ENCODE measurements around the gene ADAM12. TPM values are rescaled to one million over a fixed set of nuclear protein-coding genes. Genes with fewer than 3 reads are reported as not detected.

ADAM12 gene
- total RNA-seq, 2 donors from 2014 or later, result under 0.01 to 0.52 TPM

DNA sequence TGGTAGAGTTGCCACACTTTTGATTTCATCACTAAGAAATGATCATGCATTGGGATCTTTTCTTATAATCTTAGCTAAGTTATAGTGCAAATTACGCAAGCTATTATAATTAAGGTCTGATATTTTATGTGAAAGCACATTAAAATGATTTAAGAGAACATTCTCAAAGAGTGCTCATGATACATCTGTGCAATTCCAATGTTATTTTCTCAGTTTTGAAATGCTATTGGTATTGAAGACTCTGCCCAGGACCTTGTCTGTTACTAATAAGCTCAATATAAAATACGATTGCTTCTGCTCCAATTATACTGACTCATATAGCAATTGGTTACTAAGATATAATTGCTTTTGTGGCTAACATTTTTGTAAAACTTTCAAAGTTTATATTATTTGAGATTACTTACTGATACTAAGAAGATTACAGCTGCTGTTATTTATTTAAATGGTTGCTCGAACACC, 180.9 kb downstream of the ADAM12 start:
- 73 to 81% methylated on average over 3 of the region's 3 CpGs for WGBS, 2 donors

DNA sequence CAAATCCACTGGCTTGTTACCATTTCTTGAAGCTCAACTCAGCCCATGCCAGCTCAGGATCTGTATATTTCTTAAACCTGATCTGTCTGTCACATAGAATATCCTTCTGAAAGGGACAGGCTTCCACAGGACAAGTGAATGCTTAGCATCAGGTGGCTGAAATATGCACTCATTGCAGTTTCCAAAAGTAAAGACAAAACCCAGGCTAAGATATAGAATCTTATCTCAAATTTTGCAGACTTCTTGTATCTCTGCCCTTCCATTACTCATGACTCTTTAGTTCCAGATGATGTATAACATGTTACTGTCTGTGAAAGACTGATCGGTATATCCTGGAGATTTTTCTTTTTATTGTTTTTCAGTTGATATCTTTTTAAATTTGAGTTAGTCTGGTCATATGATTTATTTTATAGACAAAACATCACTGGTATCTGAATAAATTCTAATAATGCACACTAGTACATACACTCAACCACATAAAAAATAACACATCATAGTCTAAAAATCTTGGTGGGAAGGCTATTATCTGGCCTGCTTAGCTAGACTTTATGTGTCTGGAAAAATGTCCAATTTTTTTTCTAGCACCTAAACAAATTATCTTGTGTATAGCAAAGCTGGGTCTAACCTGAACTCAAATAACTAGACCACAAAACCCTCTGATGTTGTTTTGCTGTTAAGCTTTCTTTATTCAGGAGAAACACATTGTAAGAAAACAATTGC, 182.6 kb downstream of the ADAM12 start:
- ATAC-seq, result no peak
- no peaks in the 10 kb centered on the region for H3K9me3 ChIP-seq

More for the DNA sequence above, 180.9 kb downstream of the ADAM12 start:
- intact Hi-C loops (cut with DNase I), result no loop called here
- TF ChIP-seq, protein P1, sequence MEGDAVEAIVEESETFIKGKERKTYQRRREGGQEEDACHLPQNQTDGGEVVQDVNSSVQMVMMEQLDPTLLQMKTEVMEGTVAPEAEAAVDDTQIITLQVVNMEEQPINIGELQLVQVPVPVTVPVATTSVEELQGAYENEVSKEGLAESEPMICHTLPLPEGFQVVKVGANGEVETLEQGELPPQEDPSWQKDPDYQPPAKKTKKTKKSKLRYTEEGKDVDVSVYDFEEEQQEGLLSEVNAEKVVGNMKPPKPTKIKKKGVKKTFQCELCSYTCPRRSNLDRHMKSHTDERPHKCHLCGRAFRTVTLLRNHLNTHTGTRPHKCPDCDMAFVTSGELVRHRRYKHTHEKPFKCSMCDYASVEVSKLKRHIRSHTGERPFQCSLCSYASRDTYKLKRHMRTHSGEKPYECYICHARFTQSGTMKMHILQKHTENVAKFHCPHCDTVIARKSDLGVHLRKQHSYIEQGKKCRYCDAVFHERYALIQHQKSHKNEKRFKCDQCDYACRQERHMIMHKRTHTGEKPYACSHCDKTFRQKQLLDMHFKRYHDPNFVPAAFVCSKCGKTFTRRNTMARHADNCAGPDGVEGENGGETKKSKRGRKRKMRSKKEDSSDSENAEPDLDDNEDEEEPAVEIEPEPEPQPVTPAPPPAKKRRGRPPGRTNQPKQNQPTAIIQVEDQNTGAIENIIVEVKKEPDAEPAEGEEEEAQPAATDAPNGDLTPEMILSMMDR (IDR thresholded peaks at IDR 0.05), result no peak
- no peak for TF ChIP-seq POLR2A (IDR thresholded peaks at IDR 0.05)
- Histone ChIP-seq H3K4me3 (no peak overlapping the region), H3K36me3 (replicated peaks in 1 of 2; ENCODE audit: insufficient read depth in 1 of 2, low read depth in 2 of 2) (no peaks in the 10 kb centered on the region), H3K9me3 (no peaks in the 10 kb centered on the region), H3K4me1 (no peaks in the 10 kb centered on the region), H3K27me3 (no peaks in the 10 kb centered on the region), H3K27ac (no peak overlapping the region)
- ATAC-seq (no peak), DNase-seq (no peak)

DNA sequence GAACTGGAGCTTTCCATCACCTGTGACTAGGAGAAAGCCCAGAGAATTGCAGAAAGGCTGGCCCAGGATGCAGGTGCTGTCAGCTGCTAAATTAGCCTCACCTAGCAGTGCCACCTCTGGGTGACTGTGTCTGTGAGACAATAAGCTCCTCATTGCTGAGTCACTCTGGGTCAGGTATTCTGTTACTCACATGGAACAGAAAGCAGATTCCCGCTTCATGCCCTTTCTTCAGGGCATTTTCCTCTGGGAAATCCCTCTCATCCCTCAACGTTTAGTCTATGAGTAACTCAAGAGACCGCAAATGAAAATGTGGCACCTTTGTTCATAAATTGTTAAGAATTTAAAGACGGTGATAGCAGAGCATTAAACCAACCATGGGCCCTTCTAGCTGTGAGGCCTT, 184.0 kb downstream of the ADAM12 start:
- no peak for DNase-seq
- TF ChIP-seq POLR2A (IDR thresholded peaks at IDR 0.05), result no peak
- TF ChIP-seq, protein P1 (IDR thresholded peaks at IDR 0.05), result no peak
- Histone ChIP-seq H3K4me1 (no peaks in the 10 kb centered on the region), H3K4me3 (no peak overlapping the region), H3K27me3 (no peaks in the 10 kb centered on the region), H3K36me3 (replicated peaks in 1 of 2; ENCODE audit: insufficient read depth in 1 of 2, low read depth in 2 of 2) (no peaks in the 10 kb centered on the region), H3K27ac (no peak overlapping the region), H3K9me3 (no peaks in the 10 kb centered on the region)
- intact Hi-C loops (cut with DNase I), result no loop called here
- no peak for ATAC-seq
- 76 to 87% methylated on average over 4 of the region's 4 CpGs for WGBS, 2 donors

More for the DNA sequence above, 182.6 kb downstream of the ADAM12 start:
- intact Hi-C loops (cut with DNase I), result no loop called here
- TF ChIP-seq, protein P1 (IDR thresholded peaks at IDR 0.05), result no peak
- TF ChIP-seq POLR2A (IDR thresholded peaks at IDR 0.05), result no peak
- H3K4me1 ChIP-seq, result no peaks in the 10 kb centered on the region
- H3K36me3 ChIP-seq (replicated peaks in 1 of 2; ENCODE audit: insufficient read depth in 1 of 2, low read depth in 2 of 2), result no peaks in the 10 kb centered on the region
- no peak for DNase-seq
- H3K27ac ChIP-seq, result no peak overlapping the region
- 93 to 97% methylated on average over 1 of the region's 1 CpG for WGBS, 2 donors
- H3K27me3 ChIP-seq, result no peaks in the 10 kb centered on the region
- H3K4me3 ChIP-seq, result no peak overlapping the region

DNA sequence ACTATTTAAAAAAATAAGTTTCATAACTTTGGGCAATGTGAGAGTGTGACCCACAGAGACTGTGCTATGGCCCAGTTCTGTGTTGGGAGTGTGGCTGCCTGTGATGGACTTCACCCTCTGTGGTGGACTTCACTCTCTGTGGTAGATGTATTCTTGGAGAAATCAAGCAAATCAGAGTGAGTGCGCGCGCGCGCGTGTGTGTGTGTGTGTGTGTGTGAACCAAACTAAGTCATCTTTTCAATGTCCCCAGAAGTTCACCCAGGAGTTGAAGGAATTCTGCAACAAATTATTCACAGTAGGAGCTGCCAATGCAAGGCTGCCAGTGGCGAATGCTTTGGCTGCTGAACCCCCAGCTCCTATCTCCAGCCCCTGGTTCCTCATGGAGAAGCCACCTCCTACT, 184.5 kb downstream of the ADAM12 start:
- ATAC-seq, result no peak
- 92 to 95% methylated on average over 7 of the region's 7 CpGs for WGBS, 2 donors
- intact Hi-C loops (cut with DNase I), result no loop called here
- Histone ChIP-seq H3K4me3 (no peak overlapping the region), H3K4me1 (no peaks in the 10 kb centered on the region), H3K9me3 (no peaks in the 10 kb centered on the region), H3K27ac (no peak overlapping the region), H3K27me3 (no peaks in the 10 kb centered on the region), H3K36me3 (replicated peaks in 1 of 2; ENCODE audit: insufficient read depth in 1 of 2, low read depth in 2 of 2) (no peaks in the 10 kb centered on the region)
- TF ChIP-seq, protein P1 (IDR thresholded peaks at IDR 0.05), result no peak
- TF ChIP-seq POLR2A (IDR thresholded peaks at IDR 0.05), result no peak
- no peak for DNase-seq

DNA sequence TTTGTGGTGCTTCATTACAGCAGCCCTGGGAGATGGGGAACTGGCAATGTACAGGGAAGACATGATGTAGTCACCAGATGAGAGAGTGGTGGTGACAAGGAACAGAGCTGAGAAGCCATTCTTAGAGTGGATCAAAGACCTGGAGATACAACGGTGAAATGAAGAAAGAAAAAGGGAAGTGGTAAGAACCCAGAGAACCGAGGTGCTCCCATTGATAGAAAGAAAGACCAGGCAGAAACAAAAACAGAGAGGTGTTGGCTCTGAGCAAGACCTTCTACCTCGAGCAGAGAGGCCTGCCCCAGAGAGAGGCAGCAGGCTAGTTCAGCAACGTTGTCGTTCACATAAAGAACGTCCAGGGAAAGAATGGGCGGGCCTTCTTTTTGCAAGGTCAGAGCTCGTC, 186.7 kb downstream of the ADAM12 start:
- H3K27me3 ChIP-seq, result no peaks in the 10 kb centered on the region
- H3K4me1 ChIP-seq, result no peaks in the 10 kb centered on the region
- no peak for ATAC-seq
- no peak for DNase-seq
- no peak for TF ChIP-seq POLR2A (IDR thresholded peaks at IDR 0.05)
- TF ChIP-seq, protein P1 (IDR thresholded peaks at IDR 0.05), result no peak
- H3K4me3 ChIP-seq, result no peak overlapping the region
- no peaks in the 10 kb centered on the region for H3K9me3 ChIP-seq
- intact Hi-C loops (cut with DNase I), result no loop called here
- no peaks in the 10 kb centered on the region for H3K36me3 ChIP-seq (replicated peaks in 1 of 2; ENCODE audit: insufficient read depth in 1 of 2, low read depth in 2 of 2)
- H3K27ac ChIP-seq, result no peak overlapping the region
- 49 to 71% methylated on average over 8 of the region's 8 CpGs for WGBS, 2 donors
